Measurements from ENCODE around the gene C1GALT1. TPM values are rescaled to one million over a fixed set of nuclear protein-coding genes. Genes with fewer than 3 reads are reported as not detected.

The C1GALT1 gene
- total RNA-seq, 1 experiment from 2014 or later: 81.5 TPM

DNA sequence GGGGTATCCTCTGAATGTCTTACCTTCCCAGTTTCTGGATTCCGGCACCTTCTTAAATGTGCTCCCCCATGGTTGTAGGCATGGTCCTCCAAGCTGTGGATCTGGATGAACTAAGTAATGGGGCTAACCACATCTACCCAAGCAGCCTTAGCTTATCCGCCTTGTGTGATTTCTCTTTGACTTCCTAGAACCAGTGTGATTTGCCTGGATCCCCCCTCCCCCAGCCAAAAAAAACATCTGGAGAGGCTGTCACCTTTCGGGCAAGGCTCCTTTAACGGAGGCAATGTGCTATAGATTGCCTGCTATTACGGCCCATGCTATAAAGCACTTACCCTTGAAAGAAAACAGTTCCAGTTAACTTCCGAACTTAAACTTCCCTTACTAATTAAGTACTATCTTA, 33.9 kb downstream of the C1GALT1 start:
- Histone ChIP-seq H2AK5ac (ENCODE audit: insufficient read length, low read length) (no peak overlapping the region), H3K18ac (ENCODE audit: insufficient read length, low read depth, low read length) (no peak overlapping the region), H2BK5ac (ENCODE audit: insufficient read length, low read length) (no peak overlapping the region), H2BK20ac (ENCODE audit: low read depth, low read length, poor library complexity, severe bottlenecking) (no peak overlapping the region), H4K8ac (replicated peaks; ENCODE audit: insufficient read length, low read depth, low read length) (no peak overlapping the region), H3K79me1 (ENCODE audit: insufficient read depth, low read depth, low read length, poor library complexity, severe bottlenecking) (peaks cover 4% of the 10 kb centered on the region), H4K20me1 (ENCODE audit: control insufficient read depth, insufficient read depth, insufficient read length) (no peaks in the 10 kb centered on the region), H4K5ac (ENCODE audit: insufficient read length, low read depth, low read length) (no peak overlapping the region), H3K23me2 (ENCODE audit: insufficient read length, low read depth, low read length, poor library complexity, severe bottlenecking) (no peaks in the 10 kb centered on the region), H3K4me2 (ENCODE audit: insufficient read depth, insufficient read length, low read length) (no peak overlapping the region), H3K27ac (ENCODE audit: insufficient read length, low read depth, low read length) (no peak overlapping the region), H3K9ac (ENCODE audit: extremely low read depth, insufficient read length, low read length) (no peak overlapping the region), H3K56ac (ENCODE audit: insufficient read length, low read depth, low read length) (no peak overlapping the region), H3K23ac (ENCODE audit: insufficient read length, low read depth, low read length) (no peak overlapping the region), H2AFZ (ENCODE audit: low read length) (no peak overlapping the region), H3K79me2 (ENCODE audit: insufficient read depth, low read length) (peaks cover 3% of the 10 kb centered on the region; the same call in 1 of the 2 replicates), H2BK15ac (ENCODE audit: low read depth, low read length) (no peak overlapping the region), H3K27me3 (ENCODE audit: insufficient read depth, low read length) (no peaks in the 10 kb centered on the region), H2BK120ac (ENCODE audit: low read depth, low read length, poor library complexity, severe bottlenecking) (no peak overlapping the region), H4K91ac (ENCODE audit: insufficient read length, low read depth, low read length) (no peak overlapping the region), H3T11ph (ENCODE audit: low read length) (no peak overlapping the region), H3K9me3 (ENCODE audit: control insufficient read depth, low read depth, low read length) (no peaks in the 10 kb centered on the region), H3K4me1 (ENCODE audit: insufficient read depth, low read length) (peaks cover 2% of the 10 kb centered on the region; the same call in 1 of the 2 replicates), H3K14ac (ENCODE audit: insufficient read depth, low read length) (no peak overlapping the region), H3K4ac (ENCODE audit: low read depth, low read length) (no peak overlapping the region), H2BK12ac (ENCODE audit: insufficient read length, low read depth, low read length) (no peak overlapping the region)
- no peak for DNase-seq
- no peak overlapping the region; a peak in 1 of 5 replicates for H3K4me3 Mint-ChIP-seq
- no peaks in the 10 kb centered on the region for H3K27me3 Mint-ChIP-seq (ENCODE audit: low read depth)
- WGBS (ENCODE audit: extremely low coverage, insufficient read length, low lambda C conversion rate): no CpG with 5 or more reads among the region's 6 CpGs
- TF ChIP-seq CTCF (conservative IDR thresholded peaks at IDR 0.05): no peak
- peaks cover 0 to 2% of the 10 kb centered on the region in 2 experiments; a peak in 2 of 5 replicates for H3K9me3 Mint-ChIP-seq
- peak overlapping the region in 2 of 3 experiments; percentile 24 to 53; a peak in 1 of 7 replicates for H3K27ac Mint-ChIP-seq
- peaks cover 52 to 65% (median 59%) of the 10 kb centered on the region in 3 experiments for H3K36me3 Mint-ChIP-seq (ENCODE audit: insufficient read depth in 1 of 3, low read depth in 3 of 3)
- H3K4me1 Mint-ChIP-seq: peaks cover 34 to 54% of the 10 kb centered on the region in 2 experiments
